ENCODE measurements around the gene PRAMEF14.
"Not testable (repeated sequence)": the region's sequence is repeated elsewhere in the genome, so short reads cannot be mapped to it uniquely, and the experiment has no call there.

DNA sequence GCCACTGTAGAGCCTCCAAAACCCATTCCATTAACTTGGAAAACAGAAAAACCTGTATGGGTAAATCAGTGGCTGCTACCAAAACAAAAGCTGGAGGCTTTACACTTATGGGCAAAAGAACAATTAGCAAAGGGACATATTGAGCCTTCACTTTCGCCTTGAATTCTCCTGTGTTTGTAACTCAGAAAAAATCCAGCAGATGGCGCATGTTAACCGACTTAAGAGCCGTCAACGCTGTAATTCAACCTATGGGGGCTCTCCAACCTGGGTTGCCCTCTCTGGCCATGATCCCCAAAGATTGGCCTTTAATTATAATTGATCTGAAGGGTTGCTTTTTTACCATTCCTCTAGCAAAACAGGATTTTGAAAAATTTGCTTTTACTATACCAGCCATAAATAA, 9.8 kb upstream of the PRAMEF14 start:
- TF ChIP-seq POLR2AphosphoS5 (IDR thresholded peaks at IDR 0.05; ENCODE audit: borderline replicate concordance, low read depth, low read length); EZH2 (IDR thresholded peaks at IDR 0.05); FOXP2 (optimal IDR thresholded peaks at IDR 0.05; ENCODE audit: control extremely low read depth, extremely low read length, insufficient read depth): not testable (repeated sequence)
